GM23338 (cell line): ENCODE measurements around the gene MICAL2.

Source experiments
- CREB1 ChIP-seq: fragments of 250-450 bp; sonication (Bioruptor Pico); IDR thresholded peaks from 2 replicates; pipeline ENCODE4 v1.5.0; 2020; ENCODE audit warnings: low read depth, mild to moderate bottlenecking, moderate library complexity
- EZH2 ChIP-seq: fragments of 200-600 bp; sonication (generic); IDR thresholded peaks from one replicate; pipeline ENCODE4 v1.8.0; 2017; ENCODE audit warnings: antibody characterized with exemption, mild to moderate bottlenecking, low read depth; ENCODE audit not compliant: unreplicated experiment
- EZH2phosphoT487 ChIP-seq: fragments of 200-600 bp; sonication (generic); IDR thresholded peaks from one replicate; pipeline ENCODE4 v1.8.1; 2018; ENCODE audit warnings: antibody characterized with exemption; ENCODE audit not compliant: unreplicated experiment
- JUNB ChIP-seq: IDR thresholded peaks from one replicate; pipeline ENCODE4 v1.6.1; 2016; ENCODE audit warnings: antibody characterized with exemption; ENCODE audit not compliant: unreplicated experiment
- NANOG ChIP-seq: IDR thresholded peaks from 2 replicates; pipeline ENCODE4 v1.6.1; 2016; ENCODE audit warnings: antibody characterized with exemption, borderline replicate concordance
- POLR2AphosphoS5 ChIP-seq: IDR thresholded peaks from 2 replicates; pipeline ENCODE4 v1.6.1; 2016; ENCODE audit warnings: antibody characterized with exemption, low read depth
- STAT1 ChIP-seq: IDR thresholded peaks from one replicate; pipeline ENCODE4 v1.6.1; 2016; ENCODE audit warnings: antibody characterized with exemption; ENCODE audit not compliant: unreplicated experiment
- ZNF114 ChIP-seq: fragments of 250-450 bp; sonication (Bioruptor Pico); IDR thresholded peaks from 2 replicates; pipeline ENCODE4 v1.5.0; 2020; ENCODE audit warnings: mild to moderate bottlenecking, moderate library complexity
- TF ChIP-seq, protein P1 (sequence below), 2 experiments: fragments of 200-600 bp in 1 of 2; sonication (generic) in 1 of 2; conservative IDR thresholded peaks; 2 replicates each; pipeline versions ENCODE4 v1.5.1 to v1.6.1; 2016 to 2017; ENCODE audit warnings: antibody characterized with exemption in 2 of 2, low read depth in 2 of 2, mild to moderate bottlenecking in 2 of 2, moderate library complexity in 1 of 2
- TF ChIP-seq, protein P2 (sequence below): IDR thresholded peaks from one replicate; pipeline ENCODE4 v1.6.1; 2018; ENCODE audit warnings: antibody characterized with exemption; ENCODE audit not compliant: unreplicated experiment
- TF ChIP-seq, protein P3 (sequence below): IDR thresholded peaks from 2 replicates; pipeline ENCODE4 v1.6.1; 2016; ENCODE audit warnings: antibody characterized with exemption
- TF ChIP-seq, protein P4 (sequence below): fragments of 250-450 bp; sonication (Bioruptor Pico); IDR thresholded peaks from 2 replicates; pipeline ENCODE4 v1.5.0; 2020; ENCODE audit warnings: mild to moderate bottlenecking, moderate library complexity

DNA sequence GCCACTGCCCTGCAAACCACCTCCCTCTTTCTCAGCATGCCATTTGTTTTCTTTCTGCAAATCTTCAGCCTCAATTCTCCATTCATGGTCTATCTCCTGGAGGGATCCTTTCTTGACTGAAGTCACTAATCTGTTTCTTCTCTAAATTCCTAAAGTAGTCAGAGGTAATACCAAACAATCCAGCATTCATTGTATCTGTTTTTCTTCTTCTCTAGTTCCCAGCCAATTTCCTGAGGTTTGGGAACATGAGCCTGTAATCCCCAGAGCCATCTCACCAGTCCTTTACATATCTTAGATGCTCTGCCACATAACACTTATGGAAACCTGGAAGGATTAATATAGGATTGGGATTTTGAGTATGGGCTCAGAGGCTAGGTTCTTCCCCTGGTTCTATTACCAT, 86.5 kb downstream of the MICAL2 start:
- TF ChIP-seq, protein P1, sequence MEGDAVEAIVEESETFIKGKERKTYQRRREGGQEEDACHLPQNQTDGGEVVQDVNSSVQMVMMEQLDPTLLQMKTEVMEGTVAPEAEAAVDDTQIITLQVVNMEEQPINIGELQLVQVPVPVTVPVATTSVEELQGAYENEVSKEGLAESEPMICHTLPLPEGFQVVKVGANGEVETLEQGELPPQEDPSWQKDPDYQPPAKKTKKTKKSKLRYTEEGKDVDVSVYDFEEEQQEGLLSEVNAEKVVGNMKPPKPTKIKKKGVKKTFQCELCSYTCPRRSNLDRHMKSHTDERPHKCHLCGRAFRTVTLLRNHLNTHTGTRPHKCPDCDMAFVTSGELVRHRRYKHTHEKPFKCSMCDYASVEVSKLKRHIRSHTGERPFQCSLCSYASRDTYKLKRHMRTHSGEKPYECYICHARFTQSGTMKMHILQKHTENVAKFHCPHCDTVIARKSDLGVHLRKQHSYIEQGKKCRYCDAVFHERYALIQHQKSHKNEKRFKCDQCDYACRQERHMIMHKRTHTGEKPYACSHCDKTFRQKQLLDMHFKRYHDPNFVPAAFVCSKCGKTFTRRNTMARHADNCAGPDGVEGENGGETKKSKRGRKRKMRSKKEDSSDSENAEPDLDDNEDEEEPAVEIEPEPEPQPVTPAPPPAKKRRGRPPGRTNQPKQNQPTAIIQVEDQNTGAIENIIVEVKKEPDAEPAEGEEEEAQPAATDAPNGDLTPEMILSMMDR (conservative IDR thresholded peaks at IDR 0.05; ENCODE audit: low read depth in 2 of 2), result no peak
- TF ChIP-seq JUNB (no peak), EZH2phosphoT487 (no peak), EZH2 (no peak), NANOG (no peak), POLR2AphosphoS5 (no peak), ZNF114 (no peak), CREB1 (no peak), STAT1 (no peak)
- TF ChIP-seq, protein P2, sequence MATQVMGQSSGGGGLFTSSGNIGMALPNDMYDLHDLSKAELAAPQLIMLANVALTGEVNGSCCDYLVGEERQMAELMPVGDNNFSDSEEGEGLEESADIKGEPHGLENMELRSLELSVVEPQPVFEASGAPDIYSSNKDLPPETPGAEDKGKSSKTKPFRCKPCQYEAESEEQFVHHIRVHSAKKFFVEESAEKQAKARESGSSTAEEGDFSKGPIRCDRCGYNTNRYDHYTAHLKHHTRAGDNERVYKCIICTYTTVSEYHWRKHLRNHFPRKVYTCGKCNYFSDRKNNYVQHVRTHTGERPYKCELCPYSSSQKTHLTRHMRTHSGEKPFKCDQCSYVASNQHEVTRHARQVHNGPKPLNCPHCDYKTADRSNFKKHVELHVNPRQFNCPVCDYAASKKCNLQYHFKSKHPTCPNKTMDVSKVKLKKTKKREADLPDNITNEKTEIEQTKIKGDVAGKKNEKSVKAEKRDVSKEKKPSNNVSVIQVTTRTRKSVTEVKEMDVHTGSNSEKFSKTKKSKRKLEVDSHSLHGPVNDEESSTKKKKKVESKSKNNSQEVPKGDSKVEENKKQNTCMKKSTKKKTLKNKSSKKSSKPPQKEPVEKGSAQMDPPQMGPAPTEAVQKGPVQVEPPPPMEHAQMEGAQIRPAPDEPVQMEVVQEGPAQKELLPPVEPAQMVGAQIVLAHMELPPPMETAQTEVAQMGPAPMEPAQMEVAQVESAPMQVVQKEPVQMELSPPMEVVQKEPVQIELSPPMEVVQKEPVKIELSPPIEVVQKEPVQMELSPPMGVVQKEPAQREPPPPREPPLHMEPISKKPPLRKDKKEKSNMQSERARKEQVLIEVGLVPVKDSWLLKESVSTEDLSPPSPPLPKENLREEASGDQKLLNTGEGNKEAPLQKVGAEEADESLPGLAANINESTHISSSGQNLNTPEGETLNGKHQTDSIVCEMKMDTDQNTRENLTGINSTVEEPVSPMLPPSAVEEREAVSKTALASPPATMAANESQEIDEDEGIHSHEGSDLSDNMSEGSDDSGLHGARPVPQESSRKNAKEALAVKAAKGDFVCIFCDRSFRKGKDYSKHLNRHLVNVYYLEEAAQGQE, result no peak
- TF ChIP-seq, protein P3, sequence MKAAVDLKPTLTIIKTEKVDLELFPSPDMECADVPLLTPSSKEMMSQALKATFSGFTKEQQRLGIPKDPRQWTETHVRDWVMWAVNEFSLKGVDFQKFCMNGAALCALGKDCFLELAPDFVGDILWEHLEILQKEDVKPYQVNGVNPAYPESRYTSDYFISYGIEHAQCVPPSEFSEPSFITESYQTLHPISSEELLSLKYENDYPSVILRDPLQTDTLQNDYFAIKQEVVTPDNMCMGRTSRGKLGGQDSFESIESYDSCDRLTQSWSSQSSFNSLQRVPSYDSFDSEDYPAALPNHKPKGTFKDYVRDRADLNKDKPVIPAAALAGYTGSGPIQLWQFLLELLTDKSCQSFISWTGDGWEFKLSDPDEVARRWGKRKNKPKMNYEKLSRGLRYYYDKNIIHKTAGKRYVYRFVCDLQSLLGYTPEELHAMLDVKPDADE, result no peak
- TF ChIP-seq, protein P4, sequence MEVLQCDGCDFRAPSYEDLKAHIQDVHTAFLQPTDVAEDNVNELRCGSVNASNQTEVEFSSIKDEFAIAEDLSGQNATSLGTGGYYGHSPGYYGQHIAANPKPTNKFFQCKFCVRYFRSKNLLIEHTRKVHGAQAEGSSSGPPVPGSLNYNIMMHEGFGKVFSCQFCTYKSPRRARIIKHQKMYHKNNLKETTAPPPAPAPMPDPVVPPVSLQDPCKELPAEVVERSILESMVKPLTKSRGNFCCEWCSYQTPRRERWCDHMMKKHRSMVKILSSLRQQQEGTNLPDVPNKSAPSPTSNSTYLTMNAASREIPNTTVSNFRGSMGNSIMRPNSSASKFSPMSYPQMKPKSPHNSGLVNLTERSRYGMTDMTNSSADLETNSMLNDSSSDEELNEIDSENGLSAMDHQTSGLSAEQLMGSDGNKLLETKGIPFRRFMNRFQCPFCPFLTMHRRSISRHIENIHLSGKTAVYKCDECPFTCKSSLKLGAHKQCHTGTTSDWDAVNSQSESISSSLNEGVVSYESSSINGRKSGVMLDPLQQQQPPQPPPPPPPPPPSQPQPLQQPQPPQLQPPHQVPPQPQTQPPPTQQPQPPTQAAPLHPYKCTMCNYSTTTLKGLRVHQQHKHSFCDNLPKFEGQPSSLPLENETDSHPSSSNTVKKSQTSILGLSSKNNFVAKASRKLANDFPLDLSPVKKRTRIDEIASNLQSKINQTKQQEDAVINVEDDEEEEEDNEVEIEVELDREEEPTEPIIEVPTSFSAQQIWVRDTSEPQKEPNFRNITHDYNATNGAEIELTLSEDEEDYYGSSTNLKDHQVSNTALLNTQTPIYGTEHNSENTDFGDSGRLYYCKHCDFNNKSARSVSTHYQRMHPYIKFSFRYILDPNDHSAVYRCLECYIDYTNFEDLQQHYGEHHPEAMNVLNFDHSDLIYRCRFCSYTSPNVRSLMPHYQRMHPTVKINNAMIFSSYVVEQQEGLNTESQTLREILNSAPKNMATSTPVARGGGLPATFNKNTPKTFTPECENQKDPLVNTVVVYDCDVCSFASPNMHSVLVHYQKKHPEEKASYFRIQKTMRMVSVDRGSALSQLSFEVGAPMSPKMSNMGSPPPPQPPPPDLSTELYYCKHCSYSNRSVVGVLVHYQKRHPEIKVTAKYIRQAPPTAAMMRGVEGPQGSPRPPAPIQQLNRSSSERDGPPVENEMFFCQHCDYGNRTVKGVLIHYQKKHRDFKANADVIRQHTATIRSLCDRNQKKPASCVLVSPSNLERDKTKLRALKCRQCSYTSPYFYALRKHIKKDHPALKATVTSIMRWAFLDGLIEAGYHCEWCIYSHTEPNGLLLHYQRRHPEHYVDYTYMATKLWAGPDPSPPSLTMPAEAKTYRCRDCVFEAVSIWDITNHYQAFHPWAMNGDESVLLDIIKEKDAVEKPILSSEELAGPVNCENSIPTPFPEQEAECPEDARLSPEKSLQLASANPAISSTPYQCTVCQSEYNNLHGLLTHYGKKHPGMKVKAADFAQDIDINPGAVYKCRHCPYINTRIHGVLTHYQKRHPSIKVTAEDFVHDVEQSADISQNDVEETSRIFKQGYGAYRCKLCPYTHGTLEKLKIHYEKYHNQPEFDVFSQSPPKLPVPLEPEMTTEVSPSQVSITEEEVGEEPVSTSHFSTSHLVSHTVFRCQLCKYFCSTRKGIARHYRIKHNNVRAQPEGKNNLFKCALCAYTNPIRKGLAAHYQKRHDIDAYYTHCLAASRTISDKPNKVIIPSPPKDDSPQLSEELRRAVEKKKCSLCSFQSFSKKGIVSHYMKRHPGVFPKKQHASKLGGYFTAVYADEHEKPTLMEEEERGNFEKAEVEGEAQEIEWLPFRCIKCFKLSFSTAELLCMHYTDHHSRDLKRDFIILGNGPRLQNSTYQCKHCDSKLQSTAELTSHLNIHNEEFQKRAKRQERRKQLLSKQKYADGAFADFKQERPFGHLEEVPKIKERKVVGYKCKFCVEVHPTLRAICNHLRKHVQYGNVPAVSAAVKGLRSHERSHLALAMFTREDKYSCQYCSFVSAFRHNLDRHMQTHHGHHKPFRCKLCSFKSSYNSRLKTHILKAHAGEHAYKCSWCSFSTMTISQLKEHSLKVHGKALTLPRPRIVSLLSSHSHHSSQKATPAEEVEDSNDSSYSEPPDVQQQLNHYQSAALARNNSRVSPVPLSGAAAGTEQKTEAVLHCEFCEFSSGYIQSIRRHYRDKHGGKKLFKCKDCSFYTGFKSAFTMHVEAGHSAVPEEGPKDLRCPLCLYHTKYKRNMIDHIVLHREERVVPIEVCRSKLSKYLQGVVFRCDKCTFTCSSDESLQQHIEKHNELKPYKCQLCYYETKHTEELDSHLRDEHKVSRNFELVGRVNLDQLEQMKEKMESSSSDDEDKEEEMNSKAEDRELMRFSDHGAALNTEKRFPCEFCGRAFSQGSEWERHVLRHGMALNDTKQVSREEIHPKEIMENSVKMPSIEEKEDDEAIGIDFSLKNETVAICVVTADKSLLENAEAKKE (CRISPR knock-in tag), result no peak
